ENCODE results near the gene NR2C2AP.

NR2C2AP gene

GRCh38 chr19:19236173-19236572, 33.0 kb upstream of the NR2C2AP start:
- Mint-ChIP-seq H3K27ac (no peak overlapping the region), H3K4me1 (peaks cover 4% of the 10 kb centered on the region), H3K9me3 (peaks cover 16% of the 10 kb centered on the region), H3K4me3 (no peak overlapping the region), H3K27me3 (ENCODE audit: low read depth) (peaks cover 19% of the 10 kb centered on the region), H3K36me3 (ENCODE audit: low read depth) (peaks cover 4% of the 10 kb centered on the region)
- TF ChIP-seq CTCF (IDR thresholded peaks at IDR 0.05; ENCODE audit: unreplicated experiment in 3 of 3) = no peak

GRCh38 chr19:19234220-19234816, 31.1 kb upstream of the NR2C2AP start:
- H3K27ac Mint-ChIP-seq = no peak overlapping the region
- peaks cover 4% of the 10 kb centered on the region for H3K36me3 Mint-ChIP-seq (ENCODE audit: low read depth)
- H3K9me3 Mint-ChIP-seq = peaks cover 19% of the 10 kb centered on the region
- no peak for TF ChIP-seq CTCF (IDR thresholded peaks at IDR 0.05; ENCODE audit: unreplicated experiment in 3 of 3)
- H3K4me1 Mint-ChIP-seq = peaks cover 4% of the 10 kb centered on the region
- H3K4me3 Mint-ChIP-seq = no peak overlapping the region
- H3K27me3 Mint-ChIP-seq (ENCODE audit: low read depth) = peaks cover 19% of the 10 kb centered on the region

- H3K9me3 Mint-ChIP-seq = peaks cover 17% of the 10 kb centered on the region
- no peak overlapping the region for H3K4me3 Mint-ChIP-seq
- no peak for TF ChIP-seq CTCF (IDR thresholded peaks at IDR 0.05; ENCODE audit: unreplicated experiment in 3 of 3)
- peaks cover 4% of the 10 kb centered on the region for H3K36me3 Mint-ChIP-seq (ENCODE audit: low read depth)
- H3K27me3 Mint-ChIP-seq (ENCODE audit: low read depth) = peaks cover 28% of the 10 kb centered on the region
- H3K4me1 Mint-ChIP-seq = peaks cover 4% of the 10 kb centered on the region
- no peak overlapping the region for H3K27ac Mint-ChIP-seq
These were observed 29.1 kb upstream of the NR2C2AP start for GRCh38 chr19:19232261-19232721.

- no peak overlapping the region for H3K27ac Mint-ChIP-seq
- peaks cover 13% of the 10 kb centered on the region for H3K9me3 Mint-ChIP-seq
- H3K36me3 Mint-ChIP-seq (ENCODE audit: low read depth) = peaks cover 1% of the 10 kb centered on the region
- no peak for TF ChIP-seq CTCF (IDR thresholded peaks at IDR 0.05; ENCODE audit: unreplicated experiment in 3 of 3)
- peaks cover 38% of the 10 kb centered on the region for H3K27me3 Mint-ChIP-seq (ENCODE audit: low read depth)
- peaks cover 4% of the 10 kb centered on the region for H3K4me1 Mint-ChIP-seq
- no peak overlapping the region for H3K4me3 Mint-ChIP-seq
These were observed 27.8 kb upstream of the NR2C2AP start for GRCh38 chr19:19230999-19231398.

- H3K27me3 Mint-ChIP-seq (ENCODE audit: low read depth) = peaks cover 47% of the 10 kb centered on the region
- H3K9me3 Mint-ChIP-seq = peaks cover 9% of the 10 kb centered on the region
- peaks cover 4% of the 10 kb centered on the region for H3K4me1 Mint-ChIP-seq
- H3K27ac Mint-ChIP-seq = no peak overlapping the region
- no peak overlapping the region for H3K4me3 Mint-ChIP-seq
- TF ChIP-seq CTCF (IDR thresholded peaks at IDR 0.05; ENCODE audit: unreplicated experiment in 3 of 3) = no peak
- H3K36me3 Mint-ChIP-seq (ENCODE audit: low read depth) = no peaks in the 10 kb centered on the region
These were observed 26.5 kb upstream of the NR2C2AP start for GRCh38 chr19:19229701-19230100.

- Mint-ChIP-seq H3K27ac (no peak overlapping the region), H3K36me3 (ENCODE audit: low read depth) (no peaks in the 10 kb centered on the region), H3K4me1 (no peaks in the 10 kb centered on the region), H3K9me3 (peaks cover 3% of the 10 kb centered on the region), H3K27me3 (ENCODE audit: low read depth) (peaks cover 63% of the 10 kb centered on the region), H3K4me3 (no peak overlapping the region)
- no peak for TF ChIP-seq CTCF (IDR thresholded peaks at IDR 0.05; ENCODE audit: unreplicated experiment in 3 of 3)
These were observed 24.0 kb upstream of the NR2C2AP start for GRCh38 chr19:19227217-19227616.

Data from nephron (organoid).